Embryonic facial prominence (tissue), 1 donor: Measurements from ENCODE around the gene ANKH.

Source experiments
- DNase-seq: peaks from one replicate; pipeline ENCODE4 v3.0.0-alpha.2; 2016; ENCODE audit errors: extremely low spot score

Gene ANKH

GRCh38 chr5:14760548-14761002, 111.0 kb downstream of the ANKH start:
- DNase-seq: no peak

GRCh38 chr5:14759744-14760547, 111.6 kb downstream of the ANKH start:
- no peak for DNase-seq

GRCh38 chr5:14757850-14758249, 113.7 kb downstream of the ANKH start:
- DNase-seq: no peak

DNA sequence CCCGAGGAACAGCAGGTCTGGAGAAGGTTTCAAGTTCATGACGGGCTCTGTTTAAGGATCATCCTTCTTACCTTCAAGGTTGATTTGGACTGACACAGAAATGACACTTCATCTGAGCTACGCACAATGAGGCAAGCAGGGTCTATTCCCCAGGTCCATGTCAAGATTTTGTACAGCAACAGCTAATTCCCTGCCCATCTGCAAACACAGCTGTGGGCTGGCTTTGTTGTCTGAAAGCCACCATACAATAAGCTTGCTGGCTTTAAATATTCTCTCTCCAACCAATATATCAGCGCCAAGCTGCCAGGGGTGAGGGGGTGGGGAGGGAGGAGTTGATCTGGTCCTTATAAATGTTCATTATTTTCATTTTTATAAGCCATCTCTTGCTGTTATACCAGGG, 115.1 kb downstream of the ANKH start:
- DNase-seq: no peak

DNA sequence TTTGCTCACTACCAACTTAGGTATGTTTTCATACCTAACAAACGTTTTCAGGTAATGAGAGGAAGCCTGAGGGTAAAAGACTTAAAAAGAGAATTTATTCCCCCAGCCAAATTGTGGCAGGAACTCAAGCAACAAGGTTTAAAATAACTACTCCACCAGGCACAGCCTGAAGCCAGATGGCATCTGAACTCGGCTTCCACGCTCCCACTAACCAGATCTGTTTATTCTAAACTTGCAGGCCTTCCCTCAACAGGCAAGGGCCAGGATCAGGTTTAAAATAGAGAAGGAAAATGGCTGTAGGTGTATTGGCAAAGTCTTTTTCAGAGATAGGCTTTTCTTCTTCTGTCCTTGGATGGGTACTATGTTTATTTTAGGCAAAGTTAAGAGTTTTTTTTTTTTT, 117.6 kb downstream of the ANKH start:
- DNase-seq: no peak

DNA sequence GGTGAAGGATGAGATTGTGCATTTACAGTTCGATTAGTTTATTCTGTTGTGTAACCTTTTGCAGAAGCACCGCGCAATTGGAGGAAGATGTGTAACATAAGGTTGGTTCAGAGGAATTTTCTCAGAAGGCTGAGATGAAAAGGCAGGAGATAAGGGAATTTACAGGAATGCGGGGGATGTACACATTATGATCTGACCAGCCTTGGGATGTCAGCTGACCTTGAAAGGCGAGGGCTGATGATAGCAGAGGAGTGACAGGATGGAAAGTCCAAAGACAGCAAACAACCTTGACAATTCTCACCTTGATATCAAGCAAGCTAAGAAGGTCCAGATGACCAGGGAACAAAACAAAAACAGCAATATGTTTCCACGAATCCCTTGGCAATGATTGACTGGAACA, 118.3 kb downstream of the ANKH start:
- DNase-seq: no peak

DNA sequence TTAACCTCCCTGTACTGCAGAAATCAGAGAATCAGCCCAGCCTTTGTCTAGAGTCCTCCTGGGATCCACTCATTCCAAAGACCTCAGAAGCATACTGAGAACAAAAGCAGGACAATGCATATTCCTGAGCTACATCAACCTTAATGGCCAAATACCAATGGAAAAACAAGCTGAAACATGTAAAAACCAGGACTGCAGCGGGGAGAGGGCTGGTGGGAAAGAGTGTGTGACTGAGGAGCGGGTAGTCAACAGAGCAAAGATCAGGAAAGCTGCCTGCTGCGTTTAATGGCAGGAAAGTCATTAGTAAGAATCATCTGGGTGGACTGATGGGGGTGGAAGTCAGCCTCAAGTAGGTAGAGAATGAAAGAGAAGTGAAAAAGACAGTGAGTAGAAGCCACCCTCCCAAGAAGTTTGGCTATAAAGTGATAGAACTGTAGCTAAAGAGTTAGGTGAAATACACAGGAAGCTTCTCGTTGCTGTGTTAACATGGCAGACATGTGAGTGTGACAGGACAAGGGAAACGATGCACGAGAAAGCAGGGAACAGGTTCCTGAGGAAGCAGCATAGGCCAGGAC, 119.0 kb downstream of the ANKH start:
- DNase-seq: no peak

- DNase-seq: no peak
Measured at GRCh38 chr5:14750712-14751111, 120.9 kb downstream of the ANKH start.

DNA sequence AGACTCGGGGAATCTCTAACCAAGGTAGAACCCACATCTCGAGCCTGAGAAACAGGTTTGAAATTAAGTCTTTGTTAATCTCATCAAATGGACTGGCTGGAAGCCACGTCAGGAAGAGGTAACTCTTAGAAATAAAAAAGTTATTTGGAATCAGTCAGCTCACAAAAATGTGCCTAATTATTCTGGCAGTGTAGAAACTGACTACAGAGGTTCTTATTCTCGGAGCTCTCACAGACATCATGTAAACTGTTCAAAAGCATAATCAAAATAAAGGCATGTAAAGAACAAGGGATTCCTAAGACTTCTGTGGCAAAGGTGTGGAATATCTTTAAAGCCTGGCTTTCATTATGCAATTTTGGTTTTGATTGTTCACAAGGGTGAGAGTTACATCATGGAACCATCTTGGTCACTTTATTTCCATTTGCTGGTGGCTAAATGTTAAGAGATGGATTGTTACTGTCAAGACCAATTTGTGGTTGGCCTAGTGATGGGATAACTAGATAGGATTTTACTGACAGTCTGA, 121.9 kb downstream of the ANKH start:
- DNase-seq: no peak

DNA sequence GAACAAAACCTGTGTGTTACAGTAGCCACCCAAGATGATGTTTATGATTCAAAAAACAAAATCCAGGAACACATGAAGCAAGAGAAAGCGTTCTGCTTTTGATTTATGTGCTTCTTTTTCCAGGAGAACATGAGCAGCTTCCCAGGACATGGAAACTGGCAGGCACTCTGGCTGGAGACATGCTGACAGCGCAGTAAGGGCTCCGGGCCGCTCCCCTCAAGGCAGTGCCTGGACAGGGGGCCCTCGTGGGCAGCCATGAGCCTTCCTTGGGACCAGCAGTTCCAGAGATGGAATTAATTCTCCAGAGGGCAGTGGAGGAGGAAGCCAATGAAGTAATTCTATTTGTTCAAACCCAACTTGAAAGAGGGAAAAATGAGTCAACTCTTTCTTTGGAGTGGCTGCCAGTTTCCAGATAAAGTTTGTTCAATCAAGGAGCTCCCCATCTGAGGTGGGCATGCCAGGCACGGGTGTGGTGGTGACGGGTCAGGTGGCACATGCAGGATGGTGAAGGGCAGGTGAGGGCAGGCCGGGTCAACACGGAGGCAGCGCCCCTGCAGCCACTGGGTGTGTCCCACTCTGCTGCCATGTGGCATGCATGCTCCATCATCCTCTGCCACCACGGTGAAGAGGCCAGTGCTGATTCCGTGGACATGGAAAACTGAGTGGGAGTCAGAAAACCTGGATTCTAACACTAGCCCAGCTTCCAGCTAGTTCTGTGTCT, 123.2 kb downstream of the ANKH start:
- DNase-seq: no peak

- DNase-seq: no peak
Measured at GRCh38 chr5:14745753-14746152, 125.8 kb downstream of the ANKH start.

- DNase-seq: no peak
Measured at GRCh38 chr5:14745188-14745563, 126.4 kb downstream of the ANKH start.

DNA sequence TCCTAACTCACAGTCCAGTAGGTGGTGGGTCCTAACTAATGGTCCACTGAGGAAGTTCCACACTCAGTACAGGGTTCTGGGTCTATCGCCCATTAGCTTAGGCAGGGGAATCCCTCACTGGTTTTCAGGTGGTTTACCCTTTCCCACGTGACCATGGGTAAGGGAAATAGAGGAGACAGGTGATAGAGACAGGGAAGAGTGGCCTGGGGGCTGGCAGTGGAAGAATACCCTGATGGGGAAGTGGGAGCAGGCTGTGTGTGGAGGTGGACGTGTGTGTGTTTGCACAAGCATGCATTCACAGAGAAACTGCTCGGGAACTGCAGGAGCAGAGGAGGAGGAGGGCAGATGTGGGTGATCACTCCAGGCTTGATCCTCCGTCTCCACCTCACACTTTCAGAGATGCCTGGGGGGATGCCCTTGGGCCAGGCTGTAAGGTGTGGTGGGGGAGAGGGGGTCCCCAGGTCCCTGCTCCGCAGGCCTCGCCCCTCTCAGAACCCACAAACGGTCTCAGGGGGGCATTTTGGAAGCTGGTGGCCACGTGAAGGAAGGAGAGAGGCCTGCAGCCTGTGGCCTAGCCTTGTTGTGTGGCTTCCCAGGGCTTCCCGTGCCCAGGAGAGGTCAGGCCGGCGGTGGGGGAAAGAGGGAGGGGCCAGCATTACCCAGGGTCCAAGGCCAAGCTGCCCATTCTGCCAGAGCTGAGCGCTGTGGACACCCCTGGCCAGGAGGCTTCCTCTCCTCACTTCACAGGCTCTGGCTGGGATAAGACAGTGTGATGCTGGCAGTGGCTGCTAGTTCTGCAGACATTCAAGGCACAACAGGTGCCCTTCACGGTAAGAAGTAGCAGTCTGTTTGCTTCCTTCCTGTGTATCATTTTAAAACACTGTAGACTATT, 127.0 kb downstream of the ANKH start:
- DNase-seq: no peak

GRCh38 chr5:14743601-14744295, 127.8 kb downstream of the ANKH start:
- no peak for DNase-seq

- no peak for DNase-seq
Measured at GRCh38 chr5:14742498-14742897, 129.1 kb downstream of the ANKH start.

- DNase-seq: no peak
Measured at GRCh38 chr5:14741801-14742440, 129.7 kb downstream of the ANKH start.

- DNase-seq: no peak
Measured at GRCh38 chr5:14741131-14741530, 130.4 kb downstream of the ANKH start.

- no peak for DNase-seq
Measured at GRCh38 chr5:14739981-14740380, 131.6 kb downstream of the ANKH start.

DNA sequence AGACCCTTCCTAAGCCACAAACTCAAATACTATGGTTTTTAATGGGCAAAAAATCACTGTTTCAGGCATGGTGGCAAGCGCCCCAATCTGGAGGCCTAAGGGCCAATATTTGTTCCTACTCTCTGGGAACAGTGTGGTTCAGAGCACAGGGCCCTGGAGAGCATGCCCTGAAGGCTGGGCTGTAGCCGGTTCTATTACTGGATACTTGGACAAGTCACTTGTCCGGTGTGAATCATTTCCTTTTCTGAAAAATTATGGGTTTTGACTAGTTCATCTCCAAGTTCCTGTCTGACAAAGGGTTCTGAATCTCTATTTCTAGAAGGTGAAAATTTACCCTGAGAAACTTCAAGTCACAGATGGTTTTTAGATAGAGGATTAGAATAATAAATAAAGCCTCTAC, 132.0 kb downstream of the ANKH start:
- DNase-seq: no peak

GRCh38 chr5:14738050-14738449, 133.5 kb downstream of the ANKH start:
- no peak for DNase-seq

- DNase-seq: no peak
Measured at GRCh38 chr5:14737291-14737690, 134.3 kb downstream of the ANKH start.
